ENCODE data around the gene LRSAM1.
A peak's percentile ranks its signal among the peaks of the same experiment; 100 is the strongest.

Gene LRSAM1

GRCh38 chr9:127455324-127455992 is 4.1 kb downstream of the LRSAM1 start:
- H3K36me3 ChIP-seq (ENCODE audit: control insufficient read depth in 1 of 2, insufficient read depth in 2 of 2, low read length in 2 of 2), result peaks cover 22 to 31% of the 10 kb centered on the region in 2 experiments
- no peak overlapping the region for H3K9ac ChIP-seq (ENCODE audit: low read length)
- peaks cover 3 to 5% of the 10 kb centered on the region in 2 experiments for H3K4me1 ChIP-seq (ENCODE audit: control insufficient read depth in 1 of 2, insufficient read depth in 2 of 2, low read length in 2 of 2)
- no peaks in the 10 kb centered on the region for H3K9me3 ChIP-seq (ENCODE audit: insufficient read depth, low read depth, low read length)
- H4K8ac ChIP-seq (ENCODE audit: low read depth, low read length), result no peak overlapping the region
- no peak overlapping the region for H2AFZ ChIP-seq (ENCODE audit: insufficient read depth, low read length, poor library complexity)
- H2BK5ac ChIP-seq (ENCODE audit: low read depth, low read length, poor library complexity), result no peak overlapping the region
- H3K23ac ChIP-seq (ENCODE audit: low read length), result no peak overlapping the region
- H3K4me3 ChIP-seq (ENCODE audit: low read depth, low read length), result no peak overlapping the region
- H3K4me2 ChIP-seq (ENCODE audit: low read length), result no peak overlapping the region
- H3K4ac ChIP-seq (ENCODE audit: low read depth, low read length), result no peak overlapping the region
- H3K27ac ChIP-seq (ENCODE audit: low read depth, low read length), result no peak overlapping the region
- no peak overlapping the region for H2BK120ac ChIP-seq (ENCODE audit: insufficient read depth, low read length, poor library complexity)
- no peak overlapping the region for H3K18ac ChIP-seq (ENCODE audit: low read length)
- H4K12ac ChIP-seq (ENCODE audit: low read depth, low read length), result no peak overlapping the region
- no peak overlapping the region for H4K91ac ChIP-seq (ENCODE audit: low read depth, low read length)
- WGBS (ENCODE audit: extremely low coverage, insufficient coverage, insufficient read length), result no CpG with 5 or more reads among the region's 6 CpGs
- no peaks in the 10 kb centered on the region for H3K27me3 ChIP-seq (ENCODE audit: insufficient read depth, low read length)
- H3K14ac ChIP-seq (ENCODE audit: low read length), result no peak overlapping the region
- H3K79me1 ChIP-seq (ENCODE audit: low read length), result peaks cover 16% of the 10 kb centered on the region
- no peak overlapping the region for H2AK5ac ChIP-seq (ENCODE audit: low read length)
- H2BK12ac ChIP-seq (ENCODE audit: low read length), result no peak overlapping the region
- no peak for DNase-seq
- H3K79me2 ChIP-seq (ENCODE audit: control insufficient read depth, insufficient read depth, low read length, poor library complexity), result peaks cover 10% of the 10 kb centered on the region

GRCh38 chr9:127457191-127457878 is 6.0 kb downstream of the LRSAM1 start:
- Histone ChIP-seq H2AK5ac (ENCODE audit: low read length) (no peak overlapping the region), H3K4ac (ENCODE audit: low read depth, low read length) (no peak overlapping the region), H2AFZ (ENCODE audit: insufficient read depth, low read length, poor library complexity) (no peak overlapping the region), H3K9me3 (ENCODE audit: insufficient read depth, low read depth, low read length) (no peaks in the 10 kb centered on the region), H2BK12ac (ENCODE audit: low read length) (no peak overlapping the region), H4K91ac (ENCODE audit: low read depth, low read length) (no peak overlapping the region), H3K18ac (ENCODE audit: low read length) (no peak overlapping the region), H2BK120ac (ENCODE audit: insufficient read depth, low read length, poor library complexity) (no peak overlapping the region), H4K8ac (ENCODE audit: low read depth, low read length) (no peak overlapping the region), H3K79me1 (ENCODE audit: low read length) (no peaks in the 10 kb centered on the region), H3K4me1 (ENCODE audit: control insufficient read depth in 1 of 2, insufficient read depth in 2 of 2, low read length in 2 of 2) (peaks cover under 1% of the 10 kb centered on the region in 2 experiments), H2BK5ac (ENCODE audit: low read depth, low read length, poor library complexity) (no peak overlapping the region), H3K23ac (ENCODE audit: low read length) (no peak overlapping the region), H3K14ac (ENCODE audit: low read length) (no peak overlapping the region), H3K4me3 (ENCODE audit: low read depth, low read length) (no peak overlapping the region), H3K36me3 (ENCODE audit: control insufficient read depth in 1 of 2, insufficient read depth in 2 of 2, low read length in 2 of 2) (peaks cover 36 to 47% of the 10 kb centered on the region in 2 experiments), H4K12ac (ENCODE audit: low read depth, low read length) (no peak overlapping the region), H3K4me2 (ENCODE audit: low read length) (no peak overlapping the region), H3K9ac (ENCODE audit: low read length) (no peak overlapping the region), H3K27me3 (ENCODE audit: insufficient read depth, low read length) (no peaks in the 10 kb centered on the region), H3K27ac (ENCODE audit: low read depth, low read length) (no peak overlapping the region), H3K79me2 (ENCODE audit: control insufficient read depth, insufficient read depth, low read length, poor library complexity) (no peaks in the 10 kb centered on the region)
- no CpG with 5 or more reads among the region's 17 CpGs for WGBS (ENCODE audit: extremely low coverage, insufficient coverage, insufficient read length)
- no peak for DNase-seq

GRCh38 chr9:127458921-127459320 is 7.6 kb downstream of the LRSAM1 start:
- WGBS (ENCODE audit: extremely low coverage, insufficient coverage, insufficient read length), result no CpG with 5 or more reads among the region's 9 CpGs
- Histone ChIP-seq H3K27ac (ENCODE audit: low read depth, low read length) (no peak overlapping the region), H3K4me1 (ENCODE audit: control insufficient read depth in 1 of 2, insufficient read depth in 2 of 2, low read length in 2 of 2) (peaks cover 9 to 10% of the 10 kb centered on the region in 2 experiments), H2BK120ac (ENCODE audit: insufficient read depth, low read length, poor library complexity) (no peak overlapping the region), H3K36me3 (ENCODE audit: control insufficient read depth in 1 of 2, insufficient read depth in 2 of 2, low read length in 2 of 2) (peaks cover 44% of the 10 kb centered on the region in 2 experiments), H3K9me3 (ENCODE audit: insufficient read depth, low read depth, low read length) (no peaks in the 10 kb centered on the region), H3K4me2 (ENCODE audit: low read length) (no peak overlapping the region), H3K9ac (ENCODE audit: low read length) (no peak overlapping the region), H3K4ac (ENCODE audit: low read depth, low read length) (no peak overlapping the region), H3K23ac (ENCODE audit: low read length) (no peak overlapping the region), H2BK12ac (ENCODE audit: low read length) (no peak overlapping the region), H4K12ac (ENCODE audit: low read depth, low read length) (no peak overlapping the region), H4K91ac (ENCODE audit: low read depth, low read length) (no peak overlapping the region), H3K4me3 (ENCODE audit: low read depth, low read length) (no peak overlapping the region), H3K79me1 (ENCODE audit: low read length) (no peaks in the 10 kb centered on the region), H2AFZ (ENCODE audit: insufficient read depth, low read length, poor library complexity) (no peak overlapping the region), H3K14ac (ENCODE audit: low read length) (no peak overlapping the region), H4K8ac (ENCODE audit: low read depth, low read length) (no peak overlapping the region), H2BK5ac (ENCODE audit: low read depth, low read length, poor library complexity) (no peak overlapping the region), H3K27me3 (ENCODE audit: insufficient read depth, low read length) (no peaks in the 10 kb centered on the region), H2AK5ac (ENCODE audit: low read length) (no peak overlapping the region), H3K79me2 (ENCODE audit: control insufficient read depth, insufficient read depth, low read length, poor library complexity) (no peaks in the 10 kb centered on the region), H3K18ac (ENCODE audit: low read length) (no peak overlapping the region)
- DNase-seq, result no peak

DNA sequence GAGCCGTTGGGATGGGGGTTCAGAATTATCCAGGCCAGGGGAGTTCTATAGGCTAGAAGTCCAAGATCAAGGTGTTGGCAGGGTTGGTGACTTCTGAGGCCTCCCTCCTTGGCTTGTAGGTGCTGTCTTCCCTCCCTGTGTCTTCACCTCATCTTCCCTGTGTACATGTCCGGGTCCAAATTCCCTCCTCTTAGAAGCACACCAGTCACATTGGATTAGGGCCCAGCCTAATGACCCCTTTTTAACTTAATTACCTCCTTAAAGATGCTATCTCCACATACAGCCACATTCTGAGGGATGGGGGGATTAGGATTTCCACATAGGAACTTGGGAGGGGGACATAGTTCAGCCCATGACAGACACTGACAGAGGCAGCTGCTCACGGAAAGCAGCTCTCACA is 12.1 kb downstream of the LRSAM1 start:
- Histone ChIP-seq H3K4me2 (ENCODE audit: low read length) (no peak overlapping the region), H3K14ac (ENCODE audit: low read length) (no peak overlapping the region), H2AFZ (ENCODE audit: insufficient read depth, low read length, poor library complexity) (no peak overlapping the region), H3K4ac (ENCODE audit: low read depth, low read length) (peak overlapping the region; percentile 39), H2BK5ac (ENCODE audit: low read depth, low read length, poor library complexity) (no peak overlapping the region), H4K8ac (ENCODE audit: low read depth, low read length) (no peak overlapping the region), H3K27me3 (ENCODE audit: insufficient read depth, low read length) (no peaks in the 10 kb centered on the region), H3K79me2 (ENCODE audit: control insufficient read depth, insufficient read depth, low read length, poor library complexity) (no peaks in the 10 kb centered on the region), H3K36me3 (ENCODE audit: control insufficient read depth in 1 of 2, insufficient read depth in 2 of 2, low read length in 2 of 2) (peaks cover 32 to 46% of the 10 kb centered on the region in 2 experiments), H3K9me3 (ENCODE audit: insufficient read depth, low read depth, low read length) (no peaks in the 10 kb centered on the region), H3K4me1 (ENCODE audit: control insufficient read depth in 1 of 2, insufficient read depth in 2 of 2, low read length in 2 of 2) (peaks cover 15 to 17% of the 10 kb centered on the region in 2 experiments), H2AK5ac (ENCODE audit: low read length) (no peak overlapping the region), H3K9ac (ENCODE audit: low read length) (no peak overlapping the region), H3K4me3 (ENCODE audit: low read depth, low read length) (no peak overlapping the region), H3K27ac (ENCODE audit: low read depth, low read length) (peak overlapping the region; percentile 3), H4K91ac (ENCODE audit: low read depth, low read length) (no peak overlapping the region), H2BK120ac (ENCODE audit: insufficient read depth, low read length, poor library complexity) (no peak overlapping the region), H3K79me1 (ENCODE audit: low read length) (no peaks in the 10 kb centered on the region), H4K12ac (ENCODE audit: low read depth, low read length) (no peak overlapping the region), H3K23ac (ENCODE audit: low read length) (no peak overlapping the region), H3K18ac (ENCODE audit: low read length) (no peak overlapping the region), H2BK12ac (ENCODE audit: low read length) (no peak overlapping the region)
- DNase-seq, result no peak
- WGBS (ENCODE audit: extremely low coverage, insufficient coverage, insufficient read length), result no CpG with 5 or more reads among the region's 3 CpGs
